ENCODE results near the gene TSPEAR. TPM values are rescaled to one million over a fixed set of nuclear protein-coding genes. Genes with fewer than 3 reads are reported as not detected.

The TSPEAR gene
- total RNA-seq (2014; rRNA removed; shearing (Covaris generic); ENCODE audit: low replicate concordance) = not detected in 2 replicates

DNA sequence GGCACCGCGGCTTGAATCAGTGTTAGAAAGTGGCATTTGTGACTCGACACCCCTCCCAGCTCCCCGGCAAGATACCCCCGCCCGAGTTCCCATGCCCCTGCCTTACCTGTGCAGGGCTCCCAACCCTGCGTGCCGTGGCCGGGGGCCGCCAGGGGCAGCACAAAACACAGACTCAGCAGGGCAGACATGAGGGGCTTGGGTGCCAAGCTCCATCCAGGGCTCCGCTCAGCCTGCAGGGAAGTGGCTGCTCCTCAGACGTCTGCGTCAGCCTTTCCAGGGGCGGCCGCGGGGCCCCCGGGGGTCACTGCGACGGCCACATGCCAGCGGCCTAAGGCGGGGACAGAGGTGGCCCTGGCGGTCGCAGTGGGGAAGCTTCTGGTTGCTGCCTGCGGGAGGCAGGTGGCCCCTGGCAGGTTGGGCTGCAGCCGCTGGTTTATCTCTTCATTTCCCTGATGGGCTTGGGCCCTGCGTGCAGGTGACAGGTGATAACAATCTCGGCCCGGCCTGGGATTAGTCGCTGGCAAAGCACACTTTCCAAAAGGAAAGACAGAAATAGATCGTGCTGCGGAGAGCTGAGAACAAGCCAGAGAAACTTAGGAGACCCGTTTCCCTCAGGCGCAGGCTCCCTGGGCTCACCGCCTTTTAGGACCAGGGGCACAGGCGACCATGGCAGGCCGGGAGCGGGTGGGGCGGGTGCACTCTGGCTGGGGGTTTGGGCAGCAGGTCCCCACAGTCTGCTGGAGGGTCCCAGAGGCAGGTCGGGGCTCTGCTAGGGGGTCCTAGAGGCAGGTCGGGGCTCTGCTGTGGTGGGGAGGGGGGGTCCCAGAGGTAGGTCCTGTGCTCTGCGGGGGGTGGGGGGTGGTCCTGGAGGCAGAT is at the start of gene TSPEAR:
TSPEAR (minus strand) TSS at position 246 of the 876 bp plus-strand sequence; CDS start at position 188, 58 bp downstream.
- in situ Hi-C loops (cut with HindIII; ENCODE audit: low pct_unique_long_range_greater_than_20kb, low sequenced_read_pairs) = no loop called here
- DNase-seq (ENCODE audit: low read depth) = no peak

DNA sequence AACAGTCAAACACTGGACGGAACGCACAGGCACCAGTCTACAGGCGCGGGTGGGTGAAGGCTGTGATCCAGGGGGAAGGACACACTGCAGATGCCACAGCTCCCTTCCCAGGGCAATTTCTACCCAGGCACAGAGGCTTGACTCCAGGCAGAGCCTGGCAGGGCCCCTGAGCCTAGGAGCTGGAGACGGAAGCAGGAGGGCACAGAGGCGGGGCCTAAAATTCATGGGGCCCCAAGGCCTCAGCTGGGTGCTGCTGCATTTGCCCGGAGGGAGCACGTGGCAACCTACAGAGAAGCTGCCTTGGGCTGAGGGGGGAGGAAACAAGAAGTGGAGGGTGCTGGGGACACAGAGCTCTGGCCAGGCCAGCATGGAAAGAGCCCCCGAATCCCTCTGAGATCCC is 49.0 kb upstream of the TSPEAR start:
- no peak for DNase-seq (ENCODE audit: low read depth)
- in situ Hi-C loops (cut with HindIII; ENCODE audit: low pct_unique_long_range_greater_than_20kb, low sequenced_read_pairs) = no loop called here

DNA sequence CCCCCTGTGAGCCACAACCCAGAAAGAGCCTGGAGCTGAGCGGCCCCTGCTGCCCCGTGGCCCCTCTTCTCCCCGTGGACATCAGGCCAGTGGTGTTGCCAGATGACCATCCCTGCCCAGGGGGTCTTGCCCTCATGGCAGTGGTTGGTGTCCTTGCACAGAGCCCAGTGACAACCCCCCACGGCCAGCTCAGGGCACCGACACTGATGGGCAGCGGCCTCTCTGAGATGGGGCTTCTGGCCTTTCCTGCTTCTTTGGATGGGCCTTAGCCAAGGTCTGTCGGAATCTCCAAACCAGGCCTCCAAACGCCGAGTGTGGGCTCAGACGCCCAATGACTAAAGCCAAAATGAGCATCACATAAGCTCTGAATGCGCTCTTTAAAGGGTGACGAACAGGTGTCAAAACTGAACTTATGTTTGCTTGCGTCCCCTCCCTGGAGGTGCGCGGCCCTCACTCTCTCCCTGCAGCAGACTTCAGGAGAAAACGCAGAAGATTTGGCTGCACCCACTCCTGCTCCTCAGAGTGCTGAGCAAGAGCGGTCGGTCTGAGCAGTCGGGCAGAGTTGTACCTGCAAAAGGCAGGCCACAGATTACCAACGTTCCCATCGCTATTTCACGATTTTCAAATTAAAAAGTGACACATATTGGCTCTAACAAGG is 48.4 kb upstream of the TSPEAR start:
- in situ Hi-C loops (cut with HindIII; ENCODE audit: low pct_unique_long_range_greater_than_20kb, low sequenced_read_pairs) = no loop called here
- no peak for DNase-seq (ENCODE audit: low read depth)

DNA sequence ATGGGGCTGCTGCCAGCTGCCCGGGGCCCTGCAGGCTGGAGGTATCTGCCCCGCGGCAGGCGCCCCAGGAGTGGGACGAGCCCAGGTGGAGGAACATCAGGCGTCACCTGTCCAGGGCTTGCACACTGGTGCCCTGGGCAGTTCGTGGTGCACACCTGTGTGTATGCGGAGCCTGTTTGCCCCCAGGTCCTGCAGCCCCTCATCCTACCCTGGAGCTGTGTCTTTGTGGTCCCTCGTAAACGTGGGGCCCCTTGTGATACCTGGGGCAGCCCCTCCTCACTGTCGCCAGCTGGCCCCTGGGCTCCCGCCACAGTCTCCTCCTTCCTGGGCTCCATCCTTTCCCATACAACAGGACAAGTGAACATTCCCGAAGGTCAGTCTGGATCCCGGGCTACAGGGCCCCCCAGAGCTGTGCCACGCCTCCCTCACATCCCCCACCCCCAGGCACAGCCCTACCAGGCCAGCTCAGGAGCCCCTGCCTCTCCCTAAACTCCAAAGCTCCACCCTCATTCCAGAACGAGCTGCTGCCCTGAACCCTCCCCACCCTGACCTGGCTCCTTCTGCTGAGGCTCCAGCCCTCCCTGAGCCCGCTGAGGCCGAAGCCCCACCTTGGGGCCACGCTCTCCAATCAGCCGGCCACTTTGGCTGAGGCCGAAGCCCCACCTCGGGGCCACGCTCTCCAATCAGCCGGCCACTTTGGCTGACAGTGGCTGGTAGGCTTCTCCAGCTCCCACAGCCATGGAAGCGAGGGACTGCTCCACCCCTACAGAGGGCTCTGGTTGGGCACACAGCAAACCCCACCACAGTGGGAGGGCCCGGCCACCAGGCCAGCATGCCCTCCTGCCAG is 47.6 kb upstream of the TSPEAR start:
- in situ Hi-C loops (cut with HindIII; ENCODE audit: low pct_unique_long_range_greater_than_20kb, low sequenced_read_pairs) = no loop called here
- DNase-seq (ENCODE audit: low read depth) = no peak

DNA sequence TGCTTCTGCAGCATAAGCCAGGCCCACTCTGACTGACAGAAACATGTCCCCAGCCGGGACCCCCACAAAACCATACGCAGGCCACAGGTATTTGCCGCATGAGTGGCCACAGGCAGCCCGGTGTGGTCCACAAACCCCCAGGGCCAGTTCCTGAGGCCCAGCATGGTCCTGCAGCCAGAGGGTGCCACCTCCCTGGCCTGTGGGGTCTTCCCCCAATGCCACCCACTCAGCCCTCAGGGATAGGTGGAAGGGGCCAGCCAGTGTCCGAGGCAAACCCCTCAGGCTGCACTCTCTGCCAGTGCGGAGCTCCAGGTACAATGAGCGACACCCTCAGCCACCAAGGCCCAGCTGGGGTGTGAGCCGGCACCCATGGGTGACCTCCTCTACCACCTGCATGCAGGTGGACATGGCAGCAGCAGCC is 46.8 kb upstream of the TSPEAR start:
- in situ Hi-C loops (cut with HindIII; ENCODE audit: low pct_unique_long_range_greater_than_20kb, low sequenced_read_pairs) = no loop called here

DNA sequence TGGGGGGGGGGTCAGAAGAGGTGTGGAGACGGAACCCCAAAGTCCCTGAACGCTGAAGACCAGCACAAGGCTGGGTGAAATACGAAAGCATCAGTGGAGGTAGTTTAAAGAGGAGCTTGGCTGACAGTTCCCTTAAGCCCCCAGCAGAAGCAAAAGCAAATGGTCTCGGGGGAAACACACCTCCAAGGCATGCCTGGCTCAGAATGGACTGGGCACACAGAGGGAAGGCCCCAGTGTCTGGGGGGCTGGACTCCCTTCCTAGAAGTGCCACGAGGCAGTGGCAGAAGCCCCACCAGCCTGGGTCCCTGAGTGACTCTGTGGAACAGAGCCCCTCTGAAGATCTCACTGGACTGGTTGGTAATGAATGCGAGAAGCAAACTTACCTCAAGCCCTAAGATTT is 46.4 kb upstream of the TSPEAR start:
- no peak for DNase-seq (ENCODE audit: low read depth)
- in situ Hi-C loops (cut with HindIII; ENCODE audit: low pct_unique_long_range_greater_than_20kb, low sequenced_read_pairs) = no loop called here

More for the DNA sequence above, 46.8 kb upstream of the TSPEAR start:
- no peak for DNase-seq (ENCODE audit: low read depth)

DNA sequence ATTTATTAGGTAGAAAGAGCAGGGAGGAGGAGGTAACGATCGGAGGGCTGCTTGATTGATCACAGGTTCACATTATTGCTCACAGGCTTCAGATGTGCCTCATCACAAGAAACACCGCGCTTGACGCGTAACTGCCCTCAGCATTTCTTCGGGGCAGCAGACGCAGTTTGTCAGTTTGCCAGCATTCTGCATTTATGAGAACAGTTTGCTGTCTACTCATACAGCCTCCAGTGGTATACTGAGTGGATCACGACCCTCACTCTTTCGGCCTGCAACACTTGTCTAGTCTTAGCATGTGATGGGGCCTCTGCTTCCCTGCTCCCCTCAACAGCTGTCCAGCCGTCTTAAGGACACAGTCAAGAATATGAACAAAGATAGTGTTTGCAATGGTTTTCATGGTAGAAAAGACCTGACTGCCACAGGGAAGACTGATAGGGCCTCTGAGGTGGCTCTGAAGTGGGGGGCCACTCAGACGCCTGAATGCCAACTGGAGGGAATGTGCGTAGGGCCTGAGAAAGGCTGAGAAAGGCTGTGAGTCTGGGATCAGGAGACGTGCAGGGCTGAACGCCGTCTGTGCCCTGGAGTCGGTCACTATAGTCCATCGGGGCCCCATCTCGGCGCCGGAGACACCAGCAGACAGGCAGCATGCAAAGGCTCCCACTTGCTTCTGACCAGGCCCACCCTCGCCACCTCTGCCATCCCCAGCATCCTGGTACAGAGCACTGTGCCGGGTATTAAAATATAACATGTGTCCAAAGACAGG is 45.2 kb upstream of the TSPEAR start:
- no peak for DNase-seq (ENCODE audit: low read depth)
- in situ Hi-C loops (cut with HindIII; ENCODE audit: low pct_unique_long_range_greater_than_20kb, low sequenced_read_pairs) = no loop called here

DNA sequence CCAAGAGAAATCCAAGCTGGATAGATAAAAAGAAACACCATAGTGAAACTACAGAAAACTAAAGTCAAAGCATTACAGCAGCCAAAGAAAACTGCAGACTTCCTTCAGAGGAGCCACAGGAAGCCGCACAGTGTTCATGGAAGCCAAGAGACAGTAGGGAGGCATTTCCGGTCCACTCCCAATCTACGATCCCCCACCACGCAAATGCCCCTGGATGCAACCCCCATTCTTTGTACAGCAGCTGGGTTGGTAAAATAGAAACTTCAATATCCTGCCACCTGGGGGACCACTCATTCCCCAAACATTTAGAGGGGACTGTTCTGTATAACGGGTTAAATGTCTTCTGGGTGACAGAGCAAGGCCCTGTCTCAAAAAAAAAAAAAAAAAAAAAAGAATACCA is 43.9 kb upstream of the TSPEAR start:
- in situ Hi-C loops (cut with HindIII; ENCODE audit: low pct_unique_long_range_greater_than_20kb, low sequenced_read_pairs) = no loop called here
- no peak for DNase-seq (ENCODE audit: low read depth)

DNA sequence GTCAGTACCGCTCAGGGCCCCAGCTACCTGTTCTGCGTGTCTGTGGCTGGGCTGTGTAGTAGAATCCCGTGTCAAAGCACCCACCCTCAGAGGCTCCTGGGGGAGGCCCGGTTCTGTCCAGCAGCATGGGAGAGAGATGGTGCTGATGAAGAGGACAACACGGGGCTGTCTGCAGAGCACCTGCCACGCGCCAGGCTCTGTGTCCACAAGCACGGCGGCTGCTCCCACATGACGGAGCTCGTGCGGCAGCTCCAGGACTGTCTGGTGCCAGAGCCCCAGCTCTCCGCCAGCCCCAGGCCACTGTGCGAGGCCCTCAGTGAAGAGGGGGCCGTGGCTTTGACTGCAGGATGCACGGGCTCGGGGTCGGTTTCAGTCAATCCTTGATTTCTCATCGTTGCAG is 42.0 kb upstream of the TSPEAR start:
- in situ Hi-C loops (cut with HindIII; ENCODE audit: low pct_unique_long_range_greater_than_20kb, low sequenced_read_pairs) = no loop called here
- DNase-seq (ENCODE audit: low read depth) = no peak

DNA sequence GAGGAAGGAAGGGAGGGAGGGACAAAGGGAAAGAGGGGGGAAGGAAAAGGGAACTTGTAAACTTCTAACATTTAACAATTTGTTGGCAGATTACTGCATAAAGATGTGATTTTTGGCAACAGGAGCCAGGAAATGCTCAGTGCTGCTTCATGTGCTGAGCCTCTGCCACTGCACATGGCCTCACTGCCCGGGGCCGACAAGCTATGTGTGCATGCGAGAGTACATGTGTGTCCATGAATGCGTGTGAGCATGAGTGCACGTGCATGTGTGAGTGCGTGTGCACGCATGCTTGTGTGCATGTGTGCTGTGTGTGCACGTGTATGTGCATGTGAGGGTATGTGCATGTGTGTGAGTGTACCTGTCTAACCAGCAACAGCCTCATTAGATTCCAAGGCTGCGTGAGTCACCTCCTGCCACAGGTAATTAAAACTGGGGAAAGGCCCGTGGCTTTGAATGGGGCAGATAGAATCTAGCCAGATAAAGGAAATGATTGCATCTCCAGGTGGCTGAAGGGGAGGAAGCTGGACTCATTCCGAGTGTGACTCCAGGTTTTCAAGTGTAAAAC is 41.4 kb upstream of the TSPEAR start:
- no peak for DNase-seq (ENCODE audit: low read depth)

DNA sequence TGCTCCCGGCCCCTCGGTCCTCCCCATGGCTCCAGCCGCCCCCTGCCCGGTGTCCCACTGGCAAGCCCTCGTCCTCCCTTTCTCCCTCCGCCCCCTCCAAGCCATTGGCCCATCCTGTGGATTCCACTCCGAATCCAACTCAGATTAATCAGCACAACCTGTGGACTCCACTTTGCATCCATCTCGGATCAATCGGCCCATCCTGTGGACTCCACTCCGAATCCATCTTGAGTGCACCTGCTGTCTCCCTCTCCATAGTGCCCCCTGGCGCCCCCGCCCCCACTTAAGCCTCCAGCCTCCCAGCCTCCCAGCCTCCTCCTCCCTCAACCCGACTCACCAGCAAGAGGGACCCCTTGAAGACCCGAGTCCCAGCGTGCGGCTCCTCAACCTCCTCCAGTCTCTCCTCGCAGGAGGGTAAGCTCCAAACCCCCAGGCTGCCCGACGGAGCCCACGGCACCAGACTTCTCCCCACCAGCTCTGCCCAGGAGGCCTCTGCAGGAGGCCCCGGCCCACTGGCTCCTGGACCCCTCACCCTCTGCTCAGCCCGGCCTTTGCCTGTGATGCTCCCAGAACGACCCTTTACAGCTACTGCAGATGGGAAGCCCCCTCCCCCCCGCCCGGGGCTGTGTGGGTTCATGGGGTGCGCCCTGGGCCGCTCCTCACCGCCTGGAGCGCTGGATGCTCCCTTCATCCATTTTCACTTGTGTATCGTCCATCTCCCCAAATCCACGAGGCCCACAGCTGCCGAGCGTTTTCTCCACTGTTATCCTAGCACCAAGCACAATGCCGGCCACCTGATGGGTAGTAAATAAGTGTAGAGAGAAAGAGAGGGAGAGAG is 40.6 kb upstream of the TSPEAR start:
- DNase-seq (ENCODE audit: low read depth) = no peak
- in situ Hi-C loops (cut with HindIII; ENCODE audit: low pct_unique_long_range_greater_than_20kb, low sequenced_read_pairs) = no loop called here

More for the DNA sequence above, 41.4 kb upstream of the TSPEAR start:
- in situ Hi-C loops (cut with HindIII; ENCODE audit: low pct_unique_long_range_greater_than_20kb, low sequenced_read_pairs) = no loop called here

DNA sequence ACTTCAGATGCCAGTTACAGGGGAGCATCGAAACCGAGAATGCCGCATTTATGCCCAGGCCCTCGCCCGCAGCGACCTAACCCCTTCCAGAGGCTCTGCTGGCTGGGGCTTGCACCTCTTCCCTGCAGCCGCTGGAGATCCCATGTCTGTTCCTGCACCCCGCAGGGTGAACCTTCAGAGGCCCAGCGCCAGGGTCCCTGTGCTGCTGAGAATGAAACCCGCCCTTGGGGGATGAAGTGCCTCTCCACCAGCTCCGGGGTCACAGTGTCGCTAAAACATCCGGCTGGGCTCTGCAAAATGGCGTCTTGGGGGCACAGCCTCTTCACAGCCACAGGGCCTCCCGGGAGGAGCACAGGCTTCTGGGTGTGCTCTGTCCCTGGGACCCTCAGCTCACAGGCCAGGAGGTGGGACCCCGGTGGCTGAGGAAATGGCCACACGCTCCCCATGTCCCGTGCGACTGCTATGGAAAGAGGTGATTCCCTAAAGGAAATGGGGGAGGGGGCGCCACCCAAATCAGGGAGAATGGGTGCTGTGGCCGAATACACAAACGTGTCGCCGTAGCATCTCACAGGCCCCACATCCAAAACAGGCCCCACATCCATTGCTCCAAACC is 39.9 kb upstream of the TSPEAR start:
- DNase-seq (ENCODE audit: low read depth) = no peak
- in situ Hi-C loops (cut with HindIII; ENCODE audit: low pct_unique_long_range_greater_than_20kb, low sequenced_read_pairs) = no loop called here

DNA sequence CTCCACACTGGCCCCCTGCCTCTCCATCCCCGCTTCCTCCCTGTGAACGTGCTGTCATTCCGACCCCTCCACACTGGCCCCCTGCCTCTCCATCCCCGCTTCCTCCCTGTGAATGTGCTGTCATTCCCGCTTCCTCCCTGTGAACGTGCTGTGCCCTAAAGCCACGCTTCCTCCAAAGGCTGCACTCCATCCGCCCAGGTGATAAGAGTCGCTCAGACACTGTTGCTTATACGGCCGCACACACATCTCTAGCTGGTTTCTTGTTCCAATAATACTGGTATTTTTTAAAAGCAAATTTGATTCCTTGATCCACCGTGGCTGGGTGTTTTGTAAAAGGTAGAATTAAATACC is 39.3 kb upstream of the TSPEAR start:
- no peak for DNase-seq (ENCODE audit: low read depth)
- in situ Hi-C loops (cut with HindIII; ENCODE audit: low pct_unique_long_range_greater_than_20kb, low sequenced_read_pairs) = no loop called here

DNA sequence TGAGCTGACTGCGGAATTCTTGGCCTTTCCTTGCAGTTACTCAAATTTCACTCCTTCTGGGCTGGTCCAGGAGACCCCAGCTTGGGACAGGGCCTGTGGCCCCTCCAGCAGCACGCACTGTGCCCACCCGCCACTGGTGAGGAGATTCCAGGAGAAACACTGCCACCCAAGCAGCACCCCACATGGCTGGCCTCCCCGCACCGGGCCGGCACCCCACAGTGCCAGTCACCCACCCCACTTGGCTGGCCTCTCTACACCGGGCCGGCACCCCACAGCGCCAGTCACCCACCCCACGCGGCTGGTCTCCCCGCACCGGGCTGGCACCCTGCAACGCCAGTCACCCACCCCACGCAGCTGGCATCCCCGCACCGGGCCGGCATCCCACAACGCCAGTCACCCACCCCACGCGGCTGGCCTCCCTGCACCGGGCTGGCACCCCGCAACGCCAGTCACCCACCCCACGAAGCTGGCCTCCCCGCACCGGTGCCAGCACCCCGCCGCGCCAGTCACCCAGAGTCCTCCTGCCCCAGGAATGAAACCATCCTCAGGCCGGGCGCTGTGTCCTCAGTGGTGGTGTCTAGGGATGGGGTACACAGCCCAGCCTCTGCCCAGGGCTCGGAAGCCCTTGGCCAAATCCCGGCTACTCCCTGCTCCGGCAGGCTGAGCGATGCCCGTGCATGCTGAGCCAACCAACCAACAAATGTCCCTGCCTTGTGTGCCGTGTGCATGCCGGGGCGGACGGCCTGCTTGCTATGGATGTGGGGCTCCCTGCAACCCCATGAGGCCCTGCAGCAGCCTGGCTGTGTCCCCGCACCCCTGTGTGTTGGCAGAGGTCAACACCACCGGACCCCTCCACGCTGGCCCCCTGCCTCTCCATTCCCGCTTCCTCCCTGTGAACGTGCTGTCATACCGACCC is 38.6 kb upstream of the TSPEAR start:
- in situ Hi-C loops (cut with HindIII; ENCODE audit: low pct_unique_long_range_greater_than_20kb, low sequenced_read_pairs) = no loop called here
- no peak for DNase-seq (ENCODE audit: low read depth)

DNA sequence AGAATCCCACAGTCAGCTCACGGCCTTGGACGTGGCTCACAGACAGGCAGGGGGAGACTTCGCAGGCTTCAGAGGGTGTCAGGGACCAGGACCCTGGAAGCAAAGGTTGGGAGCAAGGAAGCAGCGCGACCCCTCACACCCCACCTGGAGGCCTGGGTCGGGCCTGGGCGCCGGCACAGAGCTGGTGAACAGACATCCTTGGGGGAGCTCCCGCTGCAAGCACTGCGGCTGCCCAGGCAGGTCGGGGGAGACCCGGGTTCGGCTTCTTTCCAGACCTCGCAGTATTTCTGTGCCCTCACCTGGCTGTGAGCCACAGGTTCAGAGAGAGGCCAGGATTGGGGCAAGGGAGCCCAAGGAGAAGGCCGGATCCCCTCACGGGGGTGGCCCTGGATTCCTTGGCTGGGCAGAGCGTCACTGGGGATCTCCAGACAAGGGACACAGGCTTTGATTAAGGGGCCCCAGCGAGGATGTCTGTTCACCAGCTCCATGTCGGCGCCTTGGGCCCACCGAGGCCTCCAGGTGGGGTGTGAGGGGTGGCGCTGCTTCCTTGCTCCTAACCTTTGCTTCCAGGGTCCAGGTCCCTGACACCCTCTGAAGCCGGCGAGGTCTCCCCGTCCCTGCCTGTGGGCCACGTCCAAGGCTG is 37.9 kb upstream of the TSPEAR start:
- DNase-seq (ENCODE audit: low read depth) = no peak
- in situ Hi-C loops (cut with HindIII; ENCODE audit: low pct_unique_long_range_greater_than_20kb, low sequenced_read_pairs) = no loop called here
